ENCODE measurements around the gene GUCA1C. TPM values are rescaled to one million over a fixed set of nuclear protein-coding genes. Genes with fewer than 3 reads are reported as not detected.

The GUCA1C gene
- total and polyA plus RNA-seq, 4 donors, result not detected

- no peak for ATAC-seq (ENCODE audit: low FRiP score)
Observed at GRCh38 chr3:108931035-108931434, 22.6 kb downstream of the GUCA1C start.

GRCh38 chr3:108918866-108919265, 34.8 kb downstream of the GUCA1C start:
- 81 to 84% methylated on average over 3 of the region's 3 CpGs for WGBS, 2 donors
- Histone ChIP-seq H3K4me1 (ENCODE audit: control insufficient read depth in 1 of 2, insufficient read depth in 2 of 2, low read length in 2 of 2) (peaks cover 0 to 2% of the 10 kb centered on the region in 2 donors), H3K9me3 (ENCODE audit: control insufficient read depth, low read length) (no peaks in the 10 kb centered on the region), H3K27ac (ENCODE audit: low read depth in 1 of 2, low read length in 2 of 2) (no peak overlapping the region), H3K36me3 (ENCODE audit: control insufficient read depth in 1 of 2, insufficient read depth in 2 of 2, low read length in 1 of 2) (no peaks in the 10 kb centered on the region), H3K27me3 (ENCODE audit: control insufficient read depth in 1 of 2, insufficient read depth in 2 of 2, low read length in 1 of 2) (no peaks in the 10 kb centered on the region), H3K4me3 (ENCODE audit: low read length in 2 of 2) (no peak overlapping the region)
- intact Hi-C loops (cut with DNase I), result loop anchor here (5.0 to 10.0 kb wide), 2 partner anchors 254 to 257 kb away; no protein-coding TSS in a partner anchor
- DNase-seq, result no peak
- no peak for ATAC-seq (ENCODE audit: low FRiP score)

More at GRCh38 chr3:108931035-108931434, 22.6 kb downstream of the GUCA1C start:
- Histone ChIP-seq H3K27ac (ENCODE audit: low read depth in 1 of 2, low read length in 2 of 2) (no peak overlapping the region), H3K4me1 (ENCODE audit: control insufficient read depth in 1 of 2, insufficient read depth in 2 of 2, low read length in 2 of 2) (no peaks in the 10 kb centered on the region), H3K4me3 (ENCODE audit: low read length in 2 of 2) (no peak overlapping the region), H3K27me3 (ENCODE audit: control insufficient read depth in 1 of 2, insufficient read depth in 2 of 2, low read length in 1 of 2) (no peaks in the 10 kb centered on the region), H3K9me3 (ENCODE audit: control insufficient read depth, low read length) (peaks cover 2% of the 10 kb centered on the region), H3K36me3 (ENCODE audit: control insufficient read depth in 1 of 2, insufficient read depth in 2 of 2, low read length in 1 of 2) (no peaks in the 10 kb centered on the region)
- intact Hi-C loops (cut with DNase I), result no loop called here
- no peak for DNase-seq

GRCh38 chr3:108914774-108915641, 38.7 kb downstream of the GUCA1C start:
- WGBS, 2 donors, result 22 to 25% methylated on average over 6 of the region's 6 CpGs
- no peaks in the 10 kb centered on the region for H3K27me3 ChIP-seq (ENCODE audit: control insufficient read depth in 1 of 2, insufficient read depth in 2 of 2, low read length in 1 of 2)

GRCh38 chr3:108909799-108910198, 43.9 kb downstream of the GUCA1C start:
- intact Hi-C loops (cut with DNase I), result loop anchor here in 1 of 2 donors (10.0 kb wide), 1 partner anchor 245 kb away; no protein-coding TSS in a partner anchor
- ATAC-seq (ENCODE audit: low FRiP score), result no peak
- Histone ChIP-seq H3K36me3 (ENCODE audit: control insufficient read depth in 1 of 2, insufficient read depth in 2 of 2, low read length in 1 of 2) (no peaks in the 10 kb centered on the region), H3K9me3 (ENCODE audit: control insufficient read depth, low read length) (no peaks in the 10 kb centered on the region), H3K27me3 (ENCODE audit: control insufficient read depth in 1 of 2, insufficient read depth in 2 of 2, low read length in 1 of 2) (no peaks in the 10 kb centered on the region), H3K4me1 (ENCODE audit: control insufficient read depth in 1 of 2, insufficient read depth in 2 of 2, low read length in 2 of 2) (no peaks in the 10 kb centered on the region), H3K27ac (ENCODE audit: low read depth in 1 of 2, low read length in 2 of 2) (no peak overlapping the region), H3K4me3 (ENCODE audit: low read length in 2 of 2) (no peak overlapping the region)
- WGBS, 2 donors, result 94 to 96% methylated on average over 5 of the region's 5 CpGs
- DNase-seq, result no peak

More at GRCh38 chr3:108914774-108915641, 38.7 kb downstream of the GUCA1C start:
- Histone ChIP-seq H3K4me3 (ENCODE audit: low read length in 2 of 2) (no peak overlapping the region), H3K4me1 (ENCODE audit: control insufficient read depth in 1 of 2, insufficient read depth in 2 of 2, low read length in 2 of 2) (peaks cover 0 to 2% of the 10 kb centered on the region in 2 donors), H3K27ac (ENCODE audit: low read depth in 1 of 2, low read length in 2 of 2) (no peak overlapping the region), H3K36me3 (ENCODE audit: control insufficient read depth in 1 of 2, insufficient read depth in 2 of 2, low read length in 1 of 2) (no peaks in the 10 kb centered on the region), H3K9me3 (ENCODE audit: control insufficient read depth, low read length) (no peaks in the 10 kb centered on the region)
- intact Hi-C loops (cut with DNase I), result loop anchor here (5.0 to 10.0 kb wide), 2 partner anchors 250 to 253 kb away; no protein-coding TSS in a partner anchor
- ATAC-seq (ENCODE audit: low FRiP score) (peak; percentile 71), DNase-seq (no peak)

GRCh38 chr3:108907194-108907593, 46.5 kb downstream of the GUCA1C start:
- H3K36me3 ChIP-seq (ENCODE audit: control insufficient read depth in 1 of 2, insufficient read depth in 2 of 2, low read length in 1 of 2), result no peaks in the 10 kb centered on the region
- H3K27ac ChIP-seq (ENCODE audit: low read depth in 1 of 2, low read length in 2 of 2), result no peak overlapping the region
- 24 to 28% methylated on average over 1 of the region's 1 CpG for WGBS, 2 donors
- no peaks in the 10 kb centered on the region for H3K27me3 ChIP-seq (ENCODE audit: control insufficient read depth in 1 of 2, insufficient read depth in 2 of 2, low read length in 1 of 2)
- no peak for DNase-seq
- ATAC-seq (ENCODE audit: low FRiP score), result no peak
- no peak overlapping the region for H3K4me3 ChIP-seq (ENCODE audit: low read length in 2 of 2)
- intact Hi-C loops (cut with DNase I), result no loop called here
- no peaks in the 10 kb centered on the region for H3K9me3 ChIP-seq (ENCODE audit: control insufficient read depth, low read length)
- no peaks in the 10 kb centered on the region for H3K4me1 ChIP-seq (ENCODE audit: control insufficient read depth in 1 of 2, insufficient read depth in 2 of 2, low read length in 2 of 2)

- H3K9me3 ChIP-seq (ENCODE audit: control insufficient read depth, low read length), result no peaks in the 10 kb centered on the region
- 68 to 76% methylated on average over 3 of the region's 3 CpGs for WGBS, 2 donors
- no peak overlapping the region for H3K27ac ChIP-seq (ENCODE audit: low read depth in 1 of 2, low read length in 2 of 2)
- DNase-seq (no peak), ATAC-seq (ENCODE audit: low FRiP score) (no peak)
- intact Hi-C loops (cut with DNase I), result no loop called here
- no peaks in the 10 kb centered on the region for H3K36me3 ChIP-seq (ENCODE audit: control insufficient read depth in 1 of 2, insufficient read depth in 2 of 2, low read length in 1 of 2)
- no peaks in the 10 kb centered on the region for H3K27me3 ChIP-seq (ENCODE audit: control insufficient read depth in 1 of 2, insufficient read depth in 2 of 2, low read length in 1 of 2)
- H3K4me3 ChIP-seq (ENCODE audit: low read length in 2 of 2), result no peak overlapping the region
- H3K4me1 ChIP-seq (ENCODE audit: control insufficient read depth in 1 of 2, insufficient read depth in 2 of 2, low read length in 2 of 2), result no peaks in the 10 kb centered on the region
Observed at GRCh38 chr3:108899530-108899929, 54.1 kb downstream of the GUCA1C start.

GRCh38 chr3:108897883-108898282, 55.8 kb downstream of the GUCA1C start:
- no peak for ATAC-seq (ENCODE audit: low FRiP score)
- H3K36me3 ChIP-seq (ENCODE audit: control insufficient read depth in 1 of 2, insufficient read depth in 2 of 2, low read length in 1 of 2), result no peaks in the 10 kb centered on the region
- intact Hi-C loops (cut with DNase I), result no loop called here
- no peaks in the 10 kb centered on the region for H3K27me3 ChIP-seq (ENCODE audit: control insufficient read depth in 1 of 2, insufficient read depth in 2 of 2, low read length in 1 of 2)
- no peaks in the 10 kb centered on the region for H3K4me1 ChIP-seq (ENCODE audit: control insufficient read depth in 1 of 2, insufficient read depth in 2 of 2, low read length in 2 of 2)
- 85 to 89% methylated on average over 3 of the region's 3 CpGs for WGBS, 2 donors
- H3K4me3 ChIP-seq (ENCODE audit: low read length in 2 of 2), result no peak overlapping the region
- H3K9me3 ChIP-seq (ENCODE audit: control insufficient read depth, low read length), result no peaks in the 10 kb centered on the region
- H3K27ac ChIP-seq (ENCODE audit: low read depth in 1 of 2, low read length in 2 of 2), result no peak overlapping the region
- DNase-seq, result no peak

- WGBS, 2 donors, result 82 to 86% methylated on average over 5 of the region's 5 CpGs
Observed at GRCh38 chr3:108894981-108895380, 58.7 kb downstream of the GUCA1C start.

GRCh38 chr3:108891833-108892232, 61.8 kb downstream of the GUCA1C start:
- no peaks in the 10 kb centered on the region for H3K9me3 ChIP-seq (ENCODE audit: control insufficient read depth, low read length)
- intact Hi-C loops (cut with DNase I), result no loop called here
- H3K27me3 ChIP-seq (ENCODE audit: control insufficient read depth in 1 of 2, insufficient read depth in 2 of 2, low read length in 1 of 2), result no peaks in the 10 kb centered on the region
- ATAC-seq (ENCODE audit: low FRiP score) (no peak), DNase-seq (no peak)
- no peak overlapping the region for H3K27ac ChIP-seq (ENCODE audit: low read depth in 1 of 2, low read length in 2 of 2)
- no peaks in the 10 kb centered on the region for H3K36me3 ChIP-seq (ENCODE audit: control insufficient read depth in 1 of 2, insufficient read depth in 2 of 2, low read length in 1 of 2)
- no peaks in the 10 kb centered on the region for H3K4me1 ChIP-seq (ENCODE audit: control insufficient read depth in 1 of 2, insufficient read depth in 2 of 2, low read length in 2 of 2)
- no peak overlapping the region for H3K4me3 ChIP-seq (ENCODE audit: low read length in 2 of 2)
- WGBS, 2 donors, result 70 to 76% methylated on average over 3 of the region's 3 CpGs

More at GRCh38 chr3:108894981-108895380, 58.7 kb downstream of the GUCA1C start:
- ATAC-seq (ENCODE audit: low FRiP score) (no peak), DNase-seq (no peak)
- Histone ChIP-seq H3K27me3 (ENCODE audit: control insufficient read depth in 1 of 2, insufficient read depth in 2 of 2, low read length in 1 of 2) (no peaks in the 10 kb centered on the region), H3K4me1 (ENCODE audit: control insufficient read depth in 1 of 2, insufficient read depth in 2 of 2, low read length in 2 of 2) (no peaks in the 10 kb centered on the region), H3K36me3 (ENCODE audit: control insufficient read depth in 1 of 2, insufficient read depth in 2 of 2, low read length in 1 of 2) (no peaks in the 10 kb centered on the region), H3K4me3 (ENCODE audit: low read length in 2 of 2) (no peak overlapping the region), H3K27ac (ENCODE audit: low read depth in 1 of 2, low read length in 2 of 2) (no peak overlapping the region), H3K9me3 (ENCODE audit: control insufficient read depth, low read length) (no peaks in the 10 kb centered on the region)
- intact Hi-C loops (cut with DNase I), result no loop called here
